Endothelial cell of umbilical vein (primary cell): ENCODE data around the gene KRTAP10-2.

Experiments used
- CTCF ChIP-seq, 2 donors: IDR thresholded peaks; 1 replicate in 1 of 2; 2 replicates in 1 of 2; pipeline ENCODE4 v1.5.1; 2011; ENCODE audit warnings: low read length in 2 of 2, mild to moderate bottlenecking in 2 of 2, moderate library complexity in 2 of 2, control low read depth in 1 of 2, inconsistent platforms in 1 of 2, low read depth in 1 of 2; ENCODE audit not compliant: insufficient read depth in 1 of 2; ENCODE audit errors: extremely low read depth in 1 of 2
- FOS ChIP-seq: IDR thresholded peaks from 2 replicates; pipeline ENCODE4 v1.6.1; 2011; ENCODE audit warnings: mild to moderate bottlenecking, low read length, moderate library complexity, borderline replicate concordance; ENCODE audit not compliant: insufficient read depth
- JUN ChIP-seq: IDR thresholded peaks from 2 replicates; pipeline ENCODE4 v1.6.1; 2011; ENCODE audit warnings: borderline replicate concordance, low read depth; ENCODE audit not compliant: insufficient read length, insufficient read depth
- MAX ChIP-seq: IDR thresholded peaks from 2 replicates; pipeline ENCODE4 v1.6.1; 2011; ENCODE audit not compliant: insufficient read depth, insufficient read length
- POLR2A ChIP-seq: IDR thresholded peaks from 2 replicates; pipeline ENCODE4 v1.6.1; 2012; ENCODE audit warnings: low read depth, mild to moderate bottlenecking, control low read depth, low read length

GRCh38 chr21:44519346-44520325 is 31.7 kb downstream of the KRTAP10-2 start:
- TF ChIP-seq MAX (no peak), CTCF (IDR thresholded peaks at IDR 0.05; ENCODE audit: extremely low read depth in 1 of 2, insufficient read depth in 1 of 2, low read depth in 1 of 2, low read length in 2 of 2) (no peak), POLR2A (no peak), JUN (no peak), FOS (no peak)
